Measurements from ENCODE around the gene ITPR2.
A peak's percentile ranks its signal among the peaks of the same experiment; 100 is the strongest.
"Not testable (repeated sequence)": the region's sequence is repeated elsewhere in the genome, so short reads cannot be mapped to it uniquely, and the experiment has no call there.

The ITPR2 gene

DNA sequence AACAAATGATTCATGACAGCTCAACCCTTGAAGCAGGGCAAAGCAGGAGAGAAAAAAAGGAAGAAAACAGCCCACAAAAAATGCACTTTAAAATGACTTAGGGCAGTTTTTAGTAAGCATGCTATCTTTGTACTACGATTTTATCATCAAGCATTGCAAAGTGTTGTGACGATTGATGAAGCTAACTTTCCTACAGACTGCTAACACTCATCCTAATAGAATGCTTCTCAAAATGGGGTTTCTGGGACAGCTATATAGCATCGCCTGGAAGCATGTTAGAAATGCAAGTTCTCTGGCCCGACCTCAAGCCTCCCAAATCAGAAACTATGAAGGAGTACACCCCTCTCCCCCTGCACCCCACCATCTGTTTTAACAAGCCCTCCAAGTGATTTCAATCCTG lies 381.2 kb downstream of the ITPR2 start:
- no peak for DNase-seq (ENCODE audit: low spot score)

DNA sequence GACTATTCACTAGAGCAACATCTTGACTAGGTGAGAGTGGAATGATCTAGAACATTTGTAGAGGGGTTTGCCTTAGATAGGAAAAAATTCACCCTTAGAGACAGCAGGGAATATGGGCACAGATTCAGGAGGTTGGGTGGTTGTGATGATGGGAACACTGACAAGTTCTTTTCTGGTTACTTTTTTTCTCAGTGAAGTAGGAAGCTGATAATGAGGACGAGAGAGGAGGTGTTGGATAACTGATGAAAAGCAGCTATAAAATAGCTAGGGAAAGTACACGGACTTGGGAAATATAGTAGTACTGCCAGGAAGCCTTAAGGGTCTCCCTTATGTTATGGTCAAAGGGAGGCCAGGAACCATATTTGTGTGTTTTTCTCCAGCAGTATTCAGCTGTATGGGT lies 387.1 kb downstream of the ITPR2 start:
- no peak for DNase-seq (ENCODE audit: low spot score)

DNA sequence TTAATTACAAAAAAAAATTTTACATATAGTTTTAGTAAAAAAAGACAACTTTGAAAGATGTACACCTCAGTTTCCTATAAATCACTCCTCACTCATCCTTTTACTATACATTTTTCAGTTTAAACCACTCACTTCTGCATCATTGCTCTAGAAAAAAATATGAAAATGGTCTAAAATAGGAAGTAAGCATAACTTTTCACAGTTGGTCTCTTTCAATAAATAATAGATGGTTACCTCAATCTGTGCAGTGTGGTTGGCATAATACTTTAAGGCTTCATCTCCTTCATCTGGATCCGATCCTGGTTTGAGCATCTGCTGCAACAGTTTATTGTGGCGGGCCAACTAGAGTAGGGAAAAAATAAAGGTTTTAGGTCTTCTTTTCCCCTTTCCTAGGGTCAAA lies 389.7 kb downstream of the ITPR2 start:
- DNase-seq (ENCODE audit: low spot score): no peak

DNA sequence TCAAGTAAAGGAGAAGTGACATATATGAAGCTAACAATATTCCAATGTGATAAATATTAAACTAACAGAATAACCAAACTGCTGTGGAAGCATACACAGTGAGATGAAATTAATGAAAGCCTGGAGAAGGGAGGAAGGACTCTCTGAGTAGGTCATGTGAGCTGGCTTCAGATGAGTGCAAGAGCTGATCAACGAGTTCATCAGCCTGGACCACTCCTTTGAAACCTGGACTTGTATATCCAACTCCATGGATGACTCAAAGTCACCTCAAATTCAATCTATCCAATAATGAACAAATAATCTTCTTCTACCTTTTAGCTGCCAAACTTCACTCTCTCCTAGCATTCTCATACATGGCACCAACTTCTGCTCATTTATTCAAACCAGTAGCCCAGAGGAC lies 391.6 kb downstream of the ITPR2 start:
- no peak for DNase-seq (ENCODE audit: low spot score)

DNA sequence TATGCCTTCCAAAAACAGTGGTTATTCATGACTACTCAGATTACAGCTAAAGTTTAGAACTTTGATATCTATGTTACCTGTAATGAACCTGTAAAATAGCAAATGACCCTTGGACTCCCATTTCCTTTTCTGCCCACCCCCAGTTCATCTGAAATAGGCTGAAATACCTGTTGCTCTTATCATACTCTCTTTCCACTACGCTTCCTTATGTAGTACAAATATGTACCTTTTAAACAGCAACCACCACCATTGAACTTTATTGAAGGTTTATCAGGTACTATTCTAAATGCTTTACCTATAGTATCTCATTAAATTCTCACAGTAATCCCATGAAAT lies 398.0 kb downstream of the ITPR2 start:
- no peak for DNase-seq (ENCODE audit: low spot score)

DNA sequence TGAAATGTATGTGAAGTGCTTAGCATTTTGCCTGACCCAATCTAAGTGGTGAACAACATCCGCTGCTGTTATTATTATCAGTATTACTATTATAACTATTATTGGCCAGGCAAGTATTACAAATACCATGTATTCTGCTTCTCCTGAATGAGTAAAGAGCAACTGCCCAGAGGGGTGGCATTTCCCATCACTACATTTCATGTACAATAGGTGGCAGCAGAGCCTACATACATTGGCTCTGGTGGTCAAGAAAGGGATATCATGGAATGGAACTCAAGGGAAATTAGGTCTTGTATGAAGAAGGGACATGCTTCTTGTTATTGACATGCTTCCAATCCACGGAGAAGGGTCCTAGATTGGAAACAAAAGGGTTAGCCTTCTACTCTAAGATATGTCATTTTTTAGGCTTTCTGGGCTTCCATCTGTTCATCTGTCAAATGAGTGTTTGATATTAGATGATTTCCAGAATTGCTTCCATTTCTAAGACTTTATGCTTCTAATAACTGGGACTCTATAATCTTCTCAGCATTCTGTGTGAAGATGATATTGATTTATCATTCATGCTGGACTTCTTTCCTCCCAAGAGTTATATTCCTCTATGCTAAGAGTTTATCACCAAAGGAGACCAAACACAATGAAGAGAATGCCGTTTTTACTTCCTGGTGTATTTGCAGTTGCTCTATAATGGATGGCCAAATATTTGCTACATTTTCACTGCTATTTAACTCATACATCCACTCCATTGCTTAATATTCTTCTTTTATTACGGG lies 398.5 kb downstream of the ITPR2 start:
- DNase-seq (ENCODE audit: low spot score): peak; percentile 52

DNA sequence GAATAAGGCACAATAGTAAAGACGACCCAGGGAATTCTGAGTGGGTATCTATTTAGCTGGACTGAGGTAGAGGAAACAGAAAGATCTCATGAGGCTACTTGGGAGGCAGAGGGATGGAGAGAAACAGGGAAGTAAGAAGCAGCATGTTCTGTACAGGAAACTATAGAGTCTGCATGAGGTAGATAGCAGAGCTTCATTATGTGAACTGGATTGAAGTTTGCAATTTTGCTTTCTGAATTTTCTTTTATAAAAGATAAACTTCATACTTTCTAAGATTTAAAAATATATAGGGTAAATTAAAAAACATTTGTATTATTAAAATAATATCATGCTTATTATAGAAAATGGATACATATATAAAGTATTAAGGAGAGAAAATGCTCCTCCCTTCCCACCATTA lies 399.3 kb downstream of the ITPR2 start:
- not testable (repeated sequence) for DNase-seq (ENCODE audit: low spot score)

DNA sequence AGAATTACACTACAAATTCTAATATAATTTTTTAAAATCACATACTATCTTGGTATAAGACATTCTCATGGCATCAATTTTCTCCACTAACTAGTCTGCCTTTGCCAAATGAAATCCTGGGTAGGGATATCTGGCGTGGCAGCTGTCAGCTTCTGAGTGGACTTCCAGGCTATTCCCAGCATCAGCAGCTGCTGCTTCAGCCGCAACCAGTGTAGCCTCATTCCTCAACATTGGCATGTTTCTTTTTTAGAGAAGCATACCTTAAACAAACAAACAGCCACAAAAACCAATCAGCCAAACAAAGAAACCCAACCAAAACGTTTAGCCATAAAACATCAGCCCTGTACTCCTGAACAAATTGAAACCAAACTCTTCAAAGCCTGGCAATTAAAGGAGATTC lies 401.8 kb downstream of the ITPR2 start:
- no peak for DNase-seq (ENCODE audit: low spot score)

DNA sequence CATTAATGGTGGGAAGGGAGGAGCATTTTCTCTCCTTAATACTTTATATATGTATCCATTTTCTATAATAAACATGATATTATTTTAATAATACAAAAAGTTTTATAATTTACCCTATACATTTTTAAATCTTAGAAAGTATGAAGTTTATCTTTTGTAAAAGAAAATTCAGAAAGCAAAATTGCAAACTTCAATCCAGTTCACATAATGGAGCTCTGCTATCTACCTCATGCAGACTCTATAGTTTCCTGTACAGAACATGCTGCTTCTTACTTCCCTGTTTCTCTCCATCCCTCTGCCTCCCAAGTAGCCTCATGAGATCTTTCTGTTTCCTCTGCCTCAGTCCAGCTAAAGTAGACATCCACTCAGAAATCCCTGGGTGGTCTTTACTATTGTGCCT lies 402.4 kb downstream of the ITPR2 start:
- not testable (repeated sequence) for DNase-seq (ENCODE audit: low spot score)

DNA sequence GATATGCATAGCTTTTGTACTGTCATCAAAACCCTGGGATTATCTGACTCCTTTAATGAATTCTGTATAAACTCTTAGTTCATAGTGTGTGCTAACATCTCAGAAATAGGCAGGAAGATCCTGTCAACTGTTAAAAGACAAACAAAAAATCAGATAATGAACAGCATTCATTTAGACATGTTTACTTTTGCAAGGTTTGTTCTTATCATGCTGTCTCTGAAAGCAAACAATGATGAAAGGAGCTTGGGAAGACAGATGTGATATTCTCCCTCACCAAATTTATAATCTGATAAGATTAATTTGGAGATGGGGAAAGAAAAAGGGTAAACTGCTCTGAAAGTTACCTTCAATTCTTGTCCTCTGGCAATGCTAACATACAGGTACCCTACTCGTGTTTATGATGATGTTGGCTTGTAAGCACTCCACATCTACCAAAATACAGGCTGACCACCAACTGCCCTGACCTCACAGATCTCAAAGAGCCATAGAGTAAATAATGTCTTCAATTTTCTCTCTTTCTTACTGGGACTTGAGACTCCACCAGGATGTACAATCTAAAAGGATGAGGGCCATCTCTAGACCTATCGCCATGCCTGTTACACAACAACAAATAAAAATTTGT lies 403.8 kb downstream of the ITPR2 start:
- no peak for DNase-seq (ENCODE audit: low spot score)

DNA sequence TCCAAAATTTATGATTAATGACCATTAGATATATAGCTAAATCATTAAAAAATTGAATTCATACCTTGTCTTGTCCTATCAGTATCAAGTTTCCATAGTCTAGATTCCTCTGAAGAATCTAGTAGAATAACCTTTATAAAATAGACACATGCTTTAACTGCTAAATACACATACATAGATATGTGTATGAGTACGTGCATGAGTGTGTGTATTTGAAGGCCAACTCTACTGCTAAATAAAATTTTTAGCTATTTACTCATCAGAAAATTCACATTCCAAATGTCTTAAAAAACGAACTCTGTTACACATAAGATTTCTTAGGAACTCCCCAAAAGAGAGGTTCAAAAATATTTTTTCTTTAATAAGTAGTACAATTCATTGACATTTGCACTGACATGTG lies 404.6 kb downstream of the ITPR2 start:
- no peak for DNase-seq (ENCODE audit: low spot score)

DNA sequence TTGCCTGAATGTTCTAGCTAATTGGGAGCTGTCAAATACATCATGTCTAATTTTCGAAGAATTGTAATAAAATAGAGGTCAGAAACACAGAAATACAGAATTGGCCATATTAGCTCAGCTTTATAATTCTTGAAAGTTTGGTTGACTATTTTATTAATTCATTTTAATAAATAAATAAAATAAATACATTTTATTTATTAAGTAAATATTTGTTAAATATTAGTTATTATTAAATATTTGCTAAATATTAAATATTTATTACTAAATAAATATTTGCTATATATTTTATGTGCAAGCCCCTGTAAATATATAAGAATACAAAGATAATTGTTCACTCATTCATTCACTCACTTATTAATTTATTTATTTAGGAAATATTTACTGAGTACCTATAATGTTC lies 406.3 kb downstream of the ITPR2 start:
- DNase-seq (ENCODE audit: low spot score): no peak

DNA sequence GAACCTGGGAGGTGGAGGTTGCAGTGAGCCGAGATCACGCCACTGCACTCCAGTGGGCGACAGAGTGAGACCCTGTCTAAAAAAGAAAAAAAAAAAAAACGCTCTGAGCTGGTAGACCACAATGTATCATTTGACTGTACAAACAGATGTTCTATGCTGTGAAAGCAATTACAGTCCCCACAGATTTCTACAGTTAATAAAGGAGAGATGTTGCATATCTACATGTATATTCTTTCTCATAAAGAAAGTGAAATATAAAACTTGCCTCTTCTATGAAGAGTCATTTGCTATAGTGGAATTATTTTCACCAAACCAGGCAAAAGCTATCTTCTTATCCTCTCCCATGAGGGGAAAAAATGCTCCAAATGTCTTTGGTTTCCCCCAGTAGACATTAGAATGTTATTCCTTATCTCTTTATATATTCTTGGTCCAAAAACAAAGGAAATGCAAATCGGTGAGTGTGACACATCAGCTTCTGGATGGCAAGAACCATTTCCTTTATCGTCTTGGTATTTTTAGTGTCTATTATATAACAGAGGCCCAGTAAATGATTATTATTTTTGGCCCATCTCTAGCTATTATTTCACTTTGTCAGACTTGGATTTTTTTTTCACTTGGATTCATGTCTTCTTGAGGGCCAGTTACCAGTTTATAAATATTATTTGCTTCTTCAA lies 407.3 kb downstream of the ITPR2 start:
- no peak for DNase-seq (ENCODE audit: low spot score)

DNA sequence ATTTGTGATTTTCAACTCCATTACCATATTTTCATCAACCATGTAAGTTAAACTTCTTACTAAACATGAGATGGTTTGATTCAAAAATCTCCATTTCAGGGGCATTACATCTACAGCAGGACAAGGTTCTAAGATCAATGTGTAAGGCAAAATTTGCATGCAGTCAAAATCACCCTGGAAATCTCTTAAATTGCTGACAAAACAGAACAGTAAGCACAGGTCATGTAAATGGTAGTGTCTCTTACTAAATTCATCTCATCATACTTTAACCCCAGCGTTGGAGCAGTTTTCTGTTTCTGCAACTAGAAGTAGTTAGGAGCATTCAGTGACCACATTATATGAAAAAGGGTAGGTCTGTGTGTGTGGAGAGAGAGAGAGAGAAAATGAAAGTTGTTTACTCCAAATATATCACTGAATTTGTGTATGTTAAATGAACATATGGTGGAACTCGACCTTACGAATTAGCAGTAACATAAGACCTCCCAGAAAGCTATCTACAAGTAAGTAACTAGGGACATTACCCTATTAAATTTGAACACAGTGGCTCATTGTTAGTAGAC lies 410.1 kb downstream of the ITPR2 start:
- no peak for DNase-seq (ENCODE audit: low spot score)

DNA sequence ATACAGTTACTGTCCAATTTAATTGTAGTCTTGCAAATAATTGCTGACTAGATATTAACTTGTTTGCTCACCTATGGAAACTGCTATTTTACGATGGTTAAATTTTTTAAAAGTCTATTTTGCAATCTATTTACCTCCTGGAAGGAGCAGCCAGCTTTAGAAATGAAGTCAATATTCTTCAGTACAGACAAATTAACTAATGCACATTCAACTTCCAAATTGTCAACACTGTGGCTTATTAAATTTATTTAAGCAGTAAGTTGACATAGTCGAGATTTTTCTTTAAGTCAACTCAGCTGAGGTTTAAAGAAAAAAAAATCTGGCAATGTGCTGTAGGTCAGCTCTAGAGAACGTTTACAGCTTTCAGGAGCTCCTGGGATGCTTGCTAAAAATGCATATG lies 416.4 kb downstream of the ITPR2 start:
- no peak for DNase-seq (ENCODE audit: low spot score)

DNA sequence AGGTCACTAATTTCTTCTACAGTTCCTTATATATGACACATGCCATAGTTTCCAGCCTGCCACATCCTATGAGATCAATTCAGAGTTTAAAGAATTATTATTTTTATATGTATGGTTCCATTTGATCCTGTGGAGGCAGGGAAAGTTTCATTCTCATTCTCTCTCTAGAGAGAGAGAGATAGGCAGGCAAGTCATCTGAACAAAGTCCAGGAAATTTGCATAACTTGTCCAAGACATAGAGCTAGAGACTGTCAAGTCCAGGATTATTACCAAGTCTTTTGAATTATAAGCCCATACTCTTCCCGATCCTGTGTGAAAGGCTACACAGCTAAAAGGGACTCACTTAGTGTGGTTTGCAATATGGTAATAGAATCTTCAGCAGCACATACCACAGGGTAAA lies 422.3 kb downstream of the ITPR2 start:
- DNase-seq (ENCODE audit: low spot score): no peak

DNA sequence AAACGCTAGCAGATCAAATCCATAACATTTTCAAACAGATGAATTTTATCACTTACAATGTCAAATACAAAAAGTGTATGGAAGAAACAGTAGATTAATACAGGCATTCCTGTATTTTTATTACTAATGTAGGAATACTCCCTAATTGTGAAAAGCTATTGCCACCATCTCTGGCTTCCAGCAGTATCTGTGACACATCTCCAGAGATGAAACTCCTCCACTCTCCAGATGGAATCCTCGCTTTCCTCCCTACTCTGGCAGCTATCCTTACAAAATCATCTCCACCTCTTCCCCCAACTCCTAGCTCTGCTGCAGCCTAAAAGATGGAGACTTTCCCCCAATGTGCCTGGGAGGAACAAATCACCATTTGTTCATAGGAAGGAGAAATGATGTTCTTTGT lies 426.2 kb downstream of the ITPR2 start:
- no peak for DNase-seq (ENCODE audit: low spot score)

DNA sequence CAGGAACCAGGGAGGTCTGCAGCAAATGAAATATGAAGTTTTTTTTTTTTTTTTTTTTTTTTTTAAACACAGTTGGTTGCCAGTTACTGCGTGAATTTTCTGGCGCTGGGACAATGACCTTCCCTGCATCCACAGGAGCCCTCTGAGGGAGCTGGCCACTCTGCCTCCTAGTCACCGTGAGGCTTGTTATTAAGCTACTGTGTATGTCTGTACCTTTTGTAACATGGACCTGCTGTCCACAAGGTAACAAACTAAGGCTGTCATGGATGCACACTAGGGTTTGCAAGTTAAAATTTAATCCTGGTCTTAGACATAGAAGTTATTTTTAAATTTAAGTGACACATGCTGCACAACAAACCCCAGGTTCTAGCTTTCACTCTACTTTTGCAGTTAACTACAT lies 426.6 kb downstream of the ITPR2 start:
- no peak for DNase-seq (ENCODE audit: low spot score)

DNA sequence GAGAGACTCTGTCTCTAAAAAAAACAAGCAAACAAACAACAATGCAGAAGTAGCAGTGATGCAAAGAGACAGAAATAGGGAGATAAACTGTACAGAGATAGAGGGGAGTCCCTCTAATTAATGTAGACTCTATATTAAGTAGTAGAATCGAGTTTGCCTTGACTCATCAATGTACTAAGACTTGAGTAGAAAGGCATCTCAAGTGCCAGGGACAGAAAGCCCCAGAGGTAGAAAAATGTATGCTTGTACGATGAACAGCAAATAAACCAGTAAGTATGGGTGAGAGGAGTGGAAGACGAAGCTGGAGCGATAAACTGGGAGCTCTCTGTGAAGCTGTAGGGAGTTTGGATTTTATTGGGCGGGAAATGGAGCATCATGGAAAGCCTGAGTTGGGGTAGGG lies 429.4 kb downstream of the ITPR2 start:
- no peak for DNase-seq (ENCODE audit: low spot score)

DNA sequence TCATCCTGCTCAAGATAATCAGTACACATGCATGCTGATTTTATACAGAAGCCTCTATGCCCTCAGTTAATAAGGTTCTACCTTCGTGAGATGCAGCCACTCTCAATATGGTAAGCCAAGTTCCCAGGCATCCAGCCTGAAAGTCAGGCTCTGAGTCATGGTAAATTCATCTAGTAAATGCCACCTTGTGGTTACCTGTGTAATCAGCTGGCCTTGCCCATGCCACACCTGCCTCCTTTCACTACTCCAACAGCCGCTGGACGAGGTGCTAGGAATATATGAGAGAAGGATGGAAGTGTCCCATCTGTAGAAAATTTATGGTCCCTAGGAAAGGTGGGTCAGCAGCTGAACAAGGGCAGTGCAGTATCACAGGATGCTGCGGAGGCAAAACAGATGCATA lies 430.3 kb downstream of the ITPR2 start:
- DNase-seq (ENCODE audit: low spot score): no peak

DNA sequence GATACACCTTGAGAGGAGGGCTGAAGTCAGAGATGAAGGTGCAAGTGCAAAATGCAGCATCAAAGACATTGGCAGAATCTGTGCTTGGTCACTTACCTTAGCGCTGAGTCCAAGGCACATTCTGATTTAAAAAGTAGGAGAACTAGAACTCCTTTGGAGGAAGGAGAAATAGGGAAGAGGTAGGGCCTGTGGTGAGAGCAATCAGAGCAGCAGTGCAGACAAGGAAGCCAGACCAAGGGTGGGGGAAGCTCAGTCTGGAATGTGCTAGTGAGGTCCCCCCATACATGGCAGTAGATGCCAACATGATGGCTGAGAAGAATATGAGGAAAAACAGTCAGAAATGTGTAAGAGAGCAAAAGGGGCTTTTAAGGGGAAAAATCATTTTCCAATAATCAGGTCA lies 431.1 kb downstream of the ITPR2 start:
- DNase-seq (ENCODE audit: low spot score): no peak

DNA sequence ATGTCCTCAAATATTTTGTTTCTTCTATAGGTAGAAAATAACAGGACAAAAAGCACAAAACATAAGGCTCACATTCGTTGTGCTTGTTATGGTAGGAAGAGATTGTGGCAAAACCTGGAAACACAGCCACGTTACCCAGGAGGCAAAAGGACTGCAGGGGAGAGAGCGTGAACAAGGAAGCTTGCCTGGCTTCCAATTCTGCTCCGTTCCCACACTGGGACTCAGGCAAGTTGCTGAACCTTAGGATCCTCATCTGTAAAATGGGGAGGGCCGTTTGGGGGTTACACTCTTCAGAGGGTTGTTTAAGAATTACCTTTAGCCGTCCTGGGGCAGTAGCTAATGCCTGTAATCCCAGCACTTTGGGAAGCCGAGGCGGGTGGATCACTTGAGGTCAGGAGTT lies 432.4 kb downstream of the ITPR2 start:
- no peak for DNase-seq (ENCODE audit: low spot score)

DNA sequence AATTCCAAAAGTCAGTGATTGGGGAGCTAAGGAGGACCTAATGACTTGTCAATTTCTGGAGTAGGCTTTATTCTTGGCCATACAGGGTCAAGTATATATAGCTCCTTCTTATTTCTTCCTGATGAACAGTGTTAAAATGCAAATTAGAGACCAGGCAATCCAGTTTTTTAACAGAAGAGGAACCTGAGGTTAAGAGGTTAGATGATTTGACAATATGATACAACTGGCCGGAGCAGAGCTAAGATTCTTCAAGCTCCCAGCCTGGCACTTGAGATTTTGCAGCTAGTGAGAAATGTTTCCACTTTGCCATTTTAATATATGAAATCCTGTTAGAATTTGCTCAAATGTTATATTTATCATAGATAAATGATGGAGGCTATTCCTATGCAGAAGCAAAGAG lies 433.6 kb downstream of the ITPR2 start:
- DNase-seq (ENCODE audit: low spot score): no peak

Measured in HuH-7 (cell line).